Measurements from ENCODE around the gene TRIM37.

The TRIM37 gene

GRCh38 chr17:59154721-59155438 is 48.2 kb upstream of the TRIM37 start, which contains the start of gene SKA2:
Gene SKA2, minus strand, starts transcription at chr17:59155186. Its CDS starts 23 bp downstream, at chr17:59155163.
- Histone ChIP-seq H3K9me2 (replicated peaks; ENCODE audit: insufficient read depth, low read length) (no peaks in the 10 kb centered on the region), H3K27ac (ENCODE audit: low read depth, low read length) (peak within 1 kb of the TSS; percentile 86), H3K9ac (ENCODE audit: low read length) (peak within 1 kb of the TSS; percentile 91), H3K4me3 (ENCODE audit: insufficient read depth, low read length, poor library complexity, severe bottlenecking) (peak within 1 kb of the TSS; percentile 93), H2AFZ (ENCODE audit: low read depth, low read length, severe bottlenecking) (peak within 1 kb of the TSS; percentile 37), H3K9me3 (ENCODE audit: insufficient read depth, low read length) (no peaks in the 10 kb centered on the region), H3K27me3 (ENCODE audit: low read length) (no peaks in the 10 kb centered on the region), H4K20me1 (ENCODE audit: low read depth, low read length) (no peaks in the 10 kb centered on the region; the same call in 1 of the 2 replicates), H3K36me3 (ENCODE audit: low read length) (no peaks in the 10 kb centered on the region; the same call in 1 of the 2 replicates), H3K79me2 (ENCODE audit: insufficient read depth, low read length) (peaks cover 91% of the 10 kb centered on the region), H3F3A (ENCODE audit: insufficient read depth) (peaks cover 21% of the 10 kb centered on the region), H3K4me2 (ENCODE audit: low read depth, low read length, poor library complexity, severe bottlenecking) (peak within 1 kb of the TSS; percentile 100)
- no peak for TF ChIP-seq EZH2phosphoT487 (conservative IDR thresholded peaks at IDR 0.05; ENCODE audit: low read length)
- TF ChIP-seq, protein P1, sequence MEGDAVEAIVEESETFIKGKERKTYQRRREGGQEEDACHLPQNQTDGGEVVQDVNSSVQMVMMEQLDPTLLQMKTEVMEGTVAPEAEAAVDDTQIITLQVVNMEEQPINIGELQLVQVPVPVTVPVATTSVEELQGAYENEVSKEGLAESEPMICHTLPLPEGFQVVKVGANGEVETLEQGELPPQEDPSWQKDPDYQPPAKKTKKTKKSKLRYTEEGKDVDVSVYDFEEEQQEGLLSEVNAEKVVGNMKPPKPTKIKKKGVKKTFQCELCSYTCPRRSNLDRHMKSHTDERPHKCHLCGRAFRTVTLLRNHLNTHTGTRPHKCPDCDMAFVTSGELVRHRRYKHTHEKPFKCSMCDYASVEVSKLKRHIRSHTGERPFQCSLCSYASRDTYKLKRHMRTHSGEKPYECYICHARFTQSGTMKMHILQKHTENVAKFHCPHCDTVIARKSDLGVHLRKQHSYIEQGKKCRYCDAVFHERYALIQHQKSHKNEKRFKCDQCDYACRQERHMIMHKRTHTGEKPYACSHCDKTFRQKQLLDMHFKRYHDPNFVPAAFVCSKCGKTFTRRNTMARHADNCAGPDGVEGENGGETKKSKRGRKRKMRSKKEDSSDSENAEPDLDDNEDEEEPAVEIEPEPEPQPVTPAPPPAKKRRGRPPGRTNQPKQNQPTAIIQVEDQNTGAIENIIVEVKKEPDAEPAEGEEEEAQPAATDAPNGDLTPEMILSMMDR (IDR thresholded peaks at IDR 0.05; ENCODE audit: insufficient read depth, low read length, poor library complexity, severe bottlenecking), result no peak

DNA sequence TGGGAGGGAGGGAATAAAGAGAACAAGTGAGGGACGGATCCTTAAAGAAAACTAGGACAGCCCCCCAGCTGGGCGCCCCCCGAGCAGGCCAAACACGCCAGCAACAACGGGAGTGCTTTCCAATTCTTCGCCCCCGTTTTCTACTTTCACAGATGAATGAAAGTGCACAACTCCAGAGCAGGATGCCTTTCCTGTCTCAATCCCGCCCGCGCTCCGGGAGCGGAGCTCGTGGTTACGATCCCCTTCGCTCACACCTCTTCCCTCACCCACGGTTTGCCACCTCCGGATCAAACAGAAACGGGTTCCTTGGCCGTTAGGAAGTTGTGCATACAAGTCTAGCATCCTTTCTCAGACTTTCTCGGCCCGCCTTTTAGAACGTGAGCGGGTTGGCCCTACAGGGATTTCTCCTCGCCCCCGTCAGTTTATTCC is 47.6 kb upstream of the TRIM37 start:
- Histone ChIP-seq H3K9me2 (replicated peaks; ENCODE audit: insufficient read depth, low read length) (no peaks in the 10 kb centered on the region), H3K27me3 (ENCODE audit: low read length) (no peaks in the 10 kb centered on the region), H3K9ac (ENCODE audit: low read length) (peak overlapping the region; percentile 91), H3K4me3 (ENCODE audit: insufficient read depth, low read length, poor library complexity, severe bottlenecking) (peak overlapping the region; percentile 91), H3F3A (ENCODE audit: insufficient read depth) (peaks cover 21% of the 10 kb centered on the region), H3K9me3 (ENCODE audit: insufficient read depth, low read length) (no peaks in the 10 kb centered on the region), H4K20me1 (ENCODE audit: low read depth, low read length) (no peaks in the 10 kb centered on the region; the same call in 1 of the 2 replicates), H3K36me3 (ENCODE audit: low read length) (peaks cover under 1% of the 10 kb centered on the region; the same call in 1 of the 2 replicates), H2AFZ (ENCODE audit: low read depth, low read length, severe bottlenecking) (peak overlapping the region; percentile 22), H3K79me2 (ENCODE audit: insufficient read depth, low read length) (peaks cover 91% of the 10 kb centered on the region), H3K4me2 (ENCODE audit: low read depth, low read length, poor library complexity, severe bottlenecking) (peak overlapping the region; percentile 100), H3K27ac (ENCODE audit: low read depth, low read length) (peak overlapping the region; percentile 86)
- no peak for TF ChIP-seq EZH2phosphoT487 (conservative IDR thresholded peaks at IDR 0.05; ENCODE audit: low read length)
- TF ChIP-seq, protein P1 (IDR thresholded peaks at IDR 0.05; ENCODE audit: insufficient read depth, low read length, poor library complexity, severe bottlenecking), result no peak

GRCh38 chr17:59152925-59153324 is 46.2 kb upstream of the TRIM37 start:
- peak overlapping the region; percentile 86; the same call in 1 of the 2 replicates for H3K27ac ChIP-seq (ENCODE audit: low read depth, low read length)
- peak overlapping the region; percentile 91 for H3K4me3 ChIP-seq (ENCODE audit: insufficient read depth, low read length, poor library complexity, severe bottlenecking)
- H3K9ac ChIP-seq (ENCODE audit: low read length), result peak overlapping the region; percentile 91

More at GRCh38 chr17:59152925-59153324, 46.2 kb upstream of the TRIM37 start:
- H4K20me1 ChIP-seq (ENCODE audit: low read depth, low read length), result no peaks in the 10 kb centered on the region; the same call in 1 of the 2 replicates
- peak overlapping the region; percentile 100 for H3K4me2 ChIP-seq (ENCODE audit: low read depth, low read length, poor library complexity, severe bottlenecking)
- H3K9me3 ChIP-seq (ENCODE audit: insufficient read depth, low read length), result no peaks in the 10 kb centered on the region
- TF ChIP-seq EZH2phosphoT487 (conservative IDR thresholded peaks at IDR 0.05; ENCODE audit: low read length), result no peak
- TF ChIP-seq, protein P1 (IDR thresholded peaks at IDR 0.05; ENCODE audit: insufficient read depth, low read length, poor library complexity, severe bottlenecking), result no peak
- no peaks in the 10 kb centered on the region for H3K27me3 ChIP-seq (ENCODE audit: low read length)
- H3K79me2 ChIP-seq (ENCODE audit: insufficient read depth, low read length), result peaks cover 91% of the 10 kb centered on the region
- 0 out of 2 replicates have a peak, but pooled peaks cover 5% of the 10 kb centered on the region for H3K36me3 ChIP-seq (ENCODE audit: low read length)
- no peaks in the 10 kb centered on the region for H3K9me2 ChIP-seq (replicated peaks; ENCODE audit: insufficient read depth, low read length)
- H3F3A ChIP-seq (ENCODE audit: insufficient read depth), result peaks cover 17% of the 10 kb centered on the region
- no peak overlapping the region for H2AFZ ChIP-seq (ENCODE audit: low read depth, low read length, severe bottlenecking)

Measured in SU-DHL-6 (cell line).